ENCODE measurements around the gene KRTAP5-3. TPM values are rescaled to one million over a fixed set of nuclear protein-coding genes. Genes with fewer than 3 reads are reported as not detected.

The KRTAP5-3 gene
- total and polyA plus RNA-seq, 2 of the 13 experiments (the other 11 are each of a cell fraction or from before 2014, with no cell fraction given) = not detected

DNA sequence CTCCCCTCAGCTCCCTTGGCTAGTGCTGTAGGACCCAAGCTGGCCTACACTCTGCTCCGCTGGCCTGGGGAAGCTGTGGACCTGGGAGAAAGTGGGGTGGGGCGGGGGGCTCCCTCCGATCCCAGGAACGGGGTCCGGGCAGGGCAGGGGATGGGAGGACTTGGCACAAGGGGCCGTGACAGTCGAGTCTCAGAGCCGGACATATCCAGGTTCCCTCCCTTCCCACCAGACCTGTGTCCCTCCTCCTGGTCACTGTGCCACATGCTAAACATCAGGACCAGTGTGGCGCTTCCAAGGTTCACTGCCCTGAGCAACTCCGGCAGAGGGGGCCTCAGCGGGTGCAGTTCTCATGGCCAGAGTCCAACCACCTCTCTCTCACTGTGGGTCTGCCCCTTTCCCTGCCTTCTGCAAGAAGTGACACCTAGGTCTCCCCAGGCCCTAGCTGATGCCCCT is 38.2 kb downstream of the KRTAP5-3 start (continued):
- TF ChIP-seq ARID4A (CRISPR knock-in tag; IDR thresholded peaks at IDR 0.05; ENCODE audit: borderline replicate concordance) (0 out of 2 replicates have a peak, but pooled peaks have one; percentile 7), KDM1A (CRISPR knock-in tag; IDR thresholded peaks at IDR 0.05) (no peak), ZNF263 (CRISPR knock-in tag; IDR thresholded peaks at IDR 0.05) (peak; percentile 72; the same call in 1 of the 2 replicates), ZNF138 (CRISPR knock-in tag; IDR thresholded peaks at IDR 0.05; ENCODE audit: low read depth) (no peak), HNRNPL (IDR thresholded peaks at IDR 0.05; ENCODE audit: low read depth, low read length) (peak; percentile 49; the same call in 1 of the 2 replicates), ZNF343 (CRISPR knock-in tag; IDR thresholded peaks at IDR 0.05) (no peak), ZNF737 (CRISPR knock-in tag; IDR thresholded peaks at IDR 0.05; ENCODE audit: borderline replicate concordance) (no peak), ZNF616 (CRISPR knock-in tag; IDR thresholded peaks at IDR 0.05; ENCODE audit: low read depth) (0 out of 2 replicates have a peak, but pooled peaks have one; percentile 33), ZNF792 (CRISPR knock-in tag; IDR thresholded peaks at IDR 0.05) (0 out of 2 replicates have a peak, but pooled peaks have one; percentile 11), ZNF556 (CRISPR knock-in tag; IDR thresholded peaks at IDR 0.05; ENCODE audit: borderline replicate concordance) (0 out of 2 replicates have a peak, but pooled peaks have one; percentile 63), SRSF9 (IDR thresholded peaks at IDR 0.05; ENCODE audit: borderline replicate concordance, insufficient read depth, low read depth, low read length, poor library complexity, severe bottlenecking) (no peak), THYN1 (CRISPR knock-in tag; IDR thresholded peaks at IDR 0.05; ENCODE audit: borderline replicate concordance, low read depth) (no peak), HES4 (CRISPR knock-in tag; IDR thresholded peaks at IDR 0.05; ENCODE audit: borderline replicate concordance) (peak; percentile 57; the same call in 1 of the 2 replicates), SCMH1 (CRISPR knock-in tag; IDR thresholded peaks at IDR 0.05; ENCODE audit: borderline replicate concordance) (no peak), RNF2 (conservative IDR thresholded peaks at IDR 0.05; ENCODE audit: low read depth) (no peak), RFX1 (IDR thresholded peaks at IDR 0.05) (no peak)
- TF ChIP-seq, protein P1, sequence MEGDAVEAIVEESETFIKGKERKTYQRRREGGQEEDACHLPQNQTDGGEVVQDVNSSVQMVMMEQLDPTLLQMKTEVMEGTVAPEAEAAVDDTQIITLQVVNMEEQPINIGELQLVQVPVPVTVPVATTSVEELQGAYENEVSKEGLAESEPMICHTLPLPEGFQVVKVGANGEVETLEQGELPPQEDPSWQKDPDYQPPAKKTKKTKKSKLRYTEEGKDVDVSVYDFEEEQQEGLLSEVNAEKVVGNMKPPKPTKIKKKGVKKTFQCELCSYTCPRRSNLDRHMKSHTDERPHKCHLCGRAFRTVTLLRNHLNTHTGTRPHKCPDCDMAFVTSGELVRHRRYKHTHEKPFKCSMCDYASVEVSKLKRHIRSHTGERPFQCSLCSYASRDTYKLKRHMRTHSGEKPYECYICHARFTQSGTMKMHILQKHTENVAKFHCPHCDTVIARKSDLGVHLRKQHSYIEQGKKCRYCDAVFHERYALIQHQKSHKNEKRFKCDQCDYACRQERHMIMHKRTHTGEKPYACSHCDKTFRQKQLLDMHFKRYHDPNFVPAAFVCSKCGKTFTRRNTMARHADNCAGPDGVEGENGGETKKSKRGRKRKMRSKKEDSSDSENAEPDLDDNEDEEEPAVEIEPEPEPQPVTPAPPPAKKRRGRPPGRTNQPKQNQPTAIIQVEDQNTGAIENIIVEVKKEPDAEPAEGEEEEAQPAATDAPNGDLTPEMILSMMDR (CRISPR knock-in tag; IDR thresholded peaks at IDR 0.05) = peak; percentile 42; the same call in 1 of the 2 replicates
- TF ChIP-seq, protein P2, sequence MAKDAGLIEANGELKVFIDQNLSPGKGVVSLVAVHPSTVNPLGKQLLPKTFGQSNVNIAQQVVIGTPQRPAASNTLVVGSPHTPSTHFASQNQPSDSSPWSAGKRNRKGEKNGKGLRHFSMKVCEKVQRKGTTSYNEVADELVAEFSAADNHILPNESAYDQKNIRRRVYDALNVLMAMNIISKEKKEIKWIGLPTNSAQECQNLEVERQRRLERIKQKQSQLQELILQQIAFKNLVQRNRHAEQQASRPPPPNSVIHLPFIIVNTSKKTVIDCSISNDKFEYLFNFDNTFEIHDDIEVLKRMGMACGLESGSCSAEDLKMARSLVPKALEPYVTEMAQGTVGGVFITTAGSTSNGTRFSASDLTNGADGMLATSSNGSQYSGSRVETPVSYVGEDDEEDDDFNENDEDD (CRISPR knock-in tag; IDR thresholded peaks at IDR 0.05; ENCODE audit: borderline replicate concordance) = peak; percentile 34; the same call in 1 of the 2 replicates
- TF ChIP-seq, protein P3, sequence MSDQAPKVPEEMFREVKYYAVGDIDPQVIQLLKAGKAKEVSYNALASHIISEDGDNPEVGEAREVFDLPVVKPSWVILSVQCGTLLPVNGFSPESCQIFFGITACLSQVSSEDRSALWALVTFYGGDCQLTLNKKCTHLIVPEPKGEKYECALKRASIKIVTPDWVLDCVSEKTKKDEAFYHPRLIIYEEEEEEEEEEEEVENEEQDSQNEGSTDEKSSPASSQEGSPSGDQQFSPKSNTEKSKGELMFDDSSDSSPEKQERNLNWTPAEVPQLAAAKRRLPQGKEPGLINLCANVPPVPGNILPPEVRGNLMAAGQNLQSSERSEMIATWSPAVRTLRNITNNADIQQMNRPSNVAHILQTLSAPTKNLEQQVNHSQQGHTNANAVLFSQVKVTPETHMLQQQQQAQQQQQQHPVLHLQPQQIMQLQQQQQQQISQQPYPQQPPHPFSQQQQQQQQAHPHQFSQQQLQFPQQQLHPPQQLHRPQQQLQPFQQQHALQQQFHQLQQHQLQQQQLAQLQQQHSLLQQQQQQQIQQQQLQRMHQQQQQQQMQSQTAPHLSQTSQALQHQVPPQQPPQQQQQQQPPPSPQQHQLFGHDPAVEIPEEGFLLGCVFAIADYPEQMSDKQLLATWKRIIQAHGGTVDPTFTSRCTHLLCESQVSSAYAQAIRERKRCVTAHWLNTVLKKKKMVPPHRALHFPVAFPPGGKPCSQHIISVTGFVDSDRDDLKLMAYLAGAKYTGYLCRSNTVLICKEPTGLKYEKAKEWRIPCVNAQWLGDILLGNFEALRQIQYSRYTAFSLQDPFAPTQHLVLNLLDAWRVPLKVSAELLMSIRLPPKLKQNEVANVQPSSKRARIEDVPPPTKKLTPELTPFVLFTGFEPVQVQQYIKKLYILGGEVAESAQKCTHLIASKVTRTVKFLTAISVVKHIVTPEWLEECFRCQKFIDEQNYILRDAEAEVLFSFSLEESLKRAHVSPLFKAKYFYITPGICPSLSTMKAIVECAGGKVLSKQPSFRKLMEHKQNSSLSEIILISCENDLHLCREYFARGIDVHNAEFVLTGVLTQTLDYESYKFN (CRISPR knock-in tag; conservative IDR thresholded peaks at IDR 0.05) = peak; percentile 81
